Mammary epithelial cell (primary cell): ENCODE measurements around the gene TTC13.

Experiments used
- CTCF ChIP-seq, 2 donors: IDR thresholded peaks in 1 of 2; conservative IDR thresholded peaks in 1 of 2; 2 replicates each; pipeline ENCODE4 v1.5.1; 2011 to 2012; ENCODE audit warnings: inconsistent platforms in 2 of 2, low read length in 2 of 2, mild to moderate bottlenecking in 2 of 2, control low read depth in 1 of 2, low read depth in 1 of 2; ENCODE audit not compliant: insufficient read depth in 1 of 2; ENCODE audit errors: extremely low read depth in 1 of 2
- EZH2 ChIP-seq: IDR thresholded peaks from 2 replicates; pipeline ENCODE4 v1.6.1; 2012; ENCODE audit warnings: low read length, inconsistent platforms, borderline replicate concordance

- no peak for TF ChIP-seq CTCF (conservative IDR thresholded peaks at IDR 0.05 in 1 of 2, IDR thresholded peaks at IDR 0.05 in 1 of 2; ENCODE audit: extremely low read depth in 1 of 2, insufficient read depth in 1 of 2, low read depth in 1 of 2, low read length in 2 of 2)
- no peak for TF ChIP-seq EZH2
Measured at GRCh38 chr1:231016966-231017365, 38.3 kb upstream of the TTC13 start.
